HepG2 (cell line): ENCODE results near the gene TMEM87A. TPM values are rescaled to one million over a fixed set of nuclear protein-coding genes. Genes with fewer than 3 reads are reported as not detected.

Source experiments
- ARNTL ChIP-seq: sonication (generic); formaldehyde crosslinking; IDR thresholded peaks from 2 replicates; pipeline ENCODE4 v1.4.0; 2020; ENCODE audit warnings: mild to moderate bottlenecking, missing genetic modification reagents
- KDM1A ChIP-seq: IDR thresholded peaks from 2 replicates; pipeline ENCODE4 v1.6.1; 2016; ENCODE audit warnings: missing compliant biosample characterization
- MAZ ChIP-seq, 2 experiments: sonication (generic) in 1 of 2; formaldehyde crosslinking in 1 of 2; IDR thresholded peaks; 2 replicates each; pipeline versions ENCODE4 v1.5.0 to v1.6.1; 2012 to 2020; ENCODE audit warnings: low read depth in 2 of 2, mild to moderate bottlenecking in 2 of 2, borderline replicate concordance in 1 of 2, improper control_type of control experiment in 1 of 2, low read length in 1 of 2, missing genetic modification reagents in 1 of 2, moderate library complexity in 1 of 2
- MEIS1 ChIP-seq: sonication (generic); formaldehyde crosslinking; IDR thresholded peaks from 2 replicates; pipeline ENCODE4 v1.9.0; 2021; ENCODE audit warnings: mild to moderate bottlenecking, missing genetic modification reagents, moderate library complexity, borderline replicate concordance
- POGK ChIP-seq: sonication (generic); formaldehyde crosslinking; conservative IDR thresholded peaks from 2 replicates; pipeline ENCODE4 v1.8.0; 2022; ENCODE audit warnings: mild to moderate bottlenecking, moderate library complexity, missing genetic modification reagents
- ZBTB49 ChIP-seq: sonication (generic); formaldehyde crosslinking; IDR thresholded peaks from 2 replicates; pipeline ENCODE4 v1.4.0; 2020; ENCODE audit warnings: missing genetic modification reagents, borderline replicate concordance
- ZNF318 ChIP-seq: sonication (generic); formaldehyde crosslinking; IDR thresholded peaks from 2 replicates; pipeline ENCODE4 v1.4.0; 2020; ENCODE audit warnings: mild to moderate bottlenecking, missing genetic modification reagents
- ZUFSP ChIP-seq: sonication (generic); formaldehyde crosslinking; IDR thresholded peaks from 2 replicates; pipeline ENCODE4 v1.9.0; 2021; ENCODE audit warnings: missing genetic modification reagents, mild to moderate bottlenecking, borderline replicate concordance
- polyA plus RNA-seq, 8 experiments: library from polyadenylated mRNA; depleted of rRNA in 3 of 8; stranded (reverse) in 7 of 8; unstranded in 1 of 8; fragments of >200 nt; fragmentation: Illumina TruSeq in 4 of 8; extraction: Trizol in 4 of 8; gene quantifications; 2 replicates each; pipeline versions ENCODE4 v1.2.1 to v1.2.3, GENCODE V29; 2011 to 2016; ENCODE audit warnings: low read depth in 4 of 8, missing spikeins in 1 of 8, mixed read lengths in 1 of 8; ENCODE audit not compliant: insufficient read depth in 1 of 8
- total RNA-seq, 5 experiments: library from RNA; depleted of rRNA; stranded (reverse); fragments of >200 nt; fragmentation: Illumina TruSeq; extraction: Trizol; gene quantifications; 2 replicates each; pipeline ENCODE4 v1.2.3, GENCODE V29; 2016; ENCODE audit warnings: low read depth in 1 of 5
- TF ChIP-seq, protein P1 (sequence below): IDR thresholded peaks from 2 replicates; pipeline ENCODE4 v1.6.1; 2016

Gene TMEM87A
- total and polyA plus RNA-seq, 2 of the 13 experiments (the other 11 are each of a cell fraction or from before 2014, with no cell fraction given) = 20.2 to 42.8 TPM

GRCh38 chr15:42207674-42208579 lies 65.3 kb downstream of the TMEM87A start, which contains the start of gene VPS39 (continued):
- TF ChIP-seq, protein P1, sequence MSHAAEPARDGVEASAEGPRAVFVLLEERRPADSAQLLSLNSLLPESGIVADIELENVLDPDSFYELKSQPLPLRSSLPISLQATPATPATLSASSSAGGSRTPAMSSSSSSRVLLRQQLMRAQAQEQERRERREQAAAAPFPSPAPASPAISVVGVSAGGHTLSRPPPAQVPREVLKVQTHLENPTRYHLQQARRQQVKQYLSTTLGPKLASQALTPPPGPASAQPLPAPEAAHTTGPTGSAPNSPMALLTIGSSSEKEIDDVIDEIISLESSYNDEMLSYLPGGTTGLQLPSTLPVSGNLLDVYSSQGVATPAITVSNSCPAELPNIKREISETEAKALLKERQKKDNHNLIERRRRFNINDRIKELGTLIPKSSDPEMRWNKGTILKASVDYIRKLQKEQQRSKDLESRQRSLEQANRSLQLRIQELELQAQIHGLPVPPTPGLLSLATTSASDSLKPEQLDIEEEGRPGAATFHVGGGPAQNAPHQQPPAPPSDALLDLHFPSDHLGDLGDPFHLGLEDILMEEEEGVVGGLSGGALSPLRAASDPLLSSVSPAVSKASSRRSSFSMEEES = no peak
- TF ChIP-seq ZUFSP (no peak), MEIS1 (no peak; the same call in 1 of the 2 replicates), ZBTB49 (CRISPR knock-in tag) (no peak), MAZ (IDR thresholded peaks at IDR 0.05; ENCODE audit: borderline replicate concordance, low read depth, low read length) (no peak), MAZ (CRISPR knock-in tag; IDR thresholded peaks at IDR 0.05; ENCODE audit: low read depth) (peak; percentile 76), ARNTL (0 out of 2 replicates have a peak, but pooled peaks have one; percentile 39), POGK (CRISPR knock-in tag) (no peak; the same call in 1 of the 2 replicates), ZNF318 (CRISPR knock-in tag) (peak; percentile 68; the same call in 1 of the 2 replicates), KDM1A (no peak)
